Measurements from ENCODE around the gene HEATR5A. TPM values are rescaled to one million over a fixed set of nuclear protein-coding genes. Genes with fewer than 3 reads are reported as not detected.
"Not testable (repeated sequence)": the region's sequence is repeated elsewhere in the genome, so short reads cannot be mapped to it uniquely, and the experiment has no call there.

The HEATR5A gene
- polyA plus RNA-seq, 1 donor (not counting 4 experiments of a cell fraction or from before 2014, with no cell fraction given): 16.7 TPM

GRCh38 chr14:31277085-31277484 is 143.3 kb downstream of the HEATR5A start:
- dilution Hi-C loops (cut with MboI; ENCODE audit: extremely low pct_ligation_motif_present, low sequenced_read_pairs): no loop called here
- Histone ChIP-seq H3K4me2 (ENCODE audit: control insufficient read depth, extremely low read depth, insufficient read depth, low read depth, low read length) (no peak overlapping the region), H3K9ac (ENCODE audit: control insufficient read depth, extremely low read depth, insufficient read depth, low read length) (no peak overlapping the region)

GRCh38 chr14:31276417-31276816 is 143.9 kb downstream of the HEATR5A start:
- H3K9ac ChIP-seq (ENCODE audit: control insufficient read depth, extremely low read depth, insufficient read depth, low read length); H3K27ac ChIP-seq (ENCODE audit: control insufficient read depth, insufficient read depth, low read length); H3K79me2 ChIP-seq (ENCODE audit: control insufficient read depth, insufficient read depth, low read length); H4K20me1 ChIP-seq (ENCODE audit: control insufficient read depth, extremely low read depth, insufficient read depth, low read length); H2AFZ ChIP-seq (ENCODE audit: control insufficient read depth, low read length); H3K9me1 ChIP-seq (ENCODE audit: control insufficient read depth, extremely low read depth, insufficient read depth, low read length); H3K4me1 ChIP-seq (ENCODE audit: control insufficient read depth, extremely low read depth, insufficient read depth, low read length); H3K4me2 ChIP-seq (ENCODE audit: control insufficient read depth, extremely low read depth, insufficient read depth, low read depth, low read length); H3K27me3 ChIP-seq (ENCODE audit: control insufficient read depth, extremely low read depth, insufficient read depth, low read length); DNase-seq (ENCODE audit: low read depth, low spot score); dilution Hi-C loops (cut with MboI; ENCODE audit: extremely low pct_ligation_motif_present, low sequenced_read_pairs); H3K36me3 ChIP-seq (ENCODE audit: control insufficient read depth in 2 of 2, extremely low read depth in 1 of 2, insufficient read depth in 2 of 2, low read length in 2 of 2); H3K4me3 ChIP-seq (ENCODE audit: control insufficient read depth in 2 of 3, extremely low read depth in 1 of 3, insufficient read depth in 2 of 3, low read depth in 1 of 3, low read length in 3 of 3); FAIRE-seq; H3K9me3 ChIP-seq (ENCODE audit: control insufficient read depth, low read depth, low read length): not testable (repeated sequence)

More at GRCh38 chr14:31277085-31277484, 143.3 kb downstream of the HEATR5A start:
- H3K27ac ChIP-seq (ENCODE audit: control insufficient read depth, insufficient read depth, low read length): no peak overlapping the region
- H3K4me1 ChIP-seq (ENCODE audit: control insufficient read depth, extremely low read depth, insufficient read depth, low read length): peaks cover 5% of the 10 kb centered on the region
- H3K4me3 ChIP-seq (ENCODE audit: control insufficient read depth in 2 of 3, extremely low read depth in 1 of 3, insufficient read depth in 2 of 3, low read depth in 1 of 3, low read length in 3 of 3): no peak overlapping the region
- no peaks in the 10 kb centered on the region for H3K36me3 ChIP-seq (ENCODE audit: control insufficient read depth in 2 of 2, extremely low read depth in 1 of 2, insufficient read depth in 2 of 2, low read length in 2 of 2)
- FAIRE-seq: no peak
- DNase-seq (ENCODE audit: low read depth, low spot score): no peak
- no peak for TF ChIP-seq CTCF (optimal IDR thresholded peaks at IDR 0.05 in 1 of 3, IDR thresholded peaks at IDR 0.05 in 1 of 3, conservative IDR thresholded peaks at IDR 0.05 in 1 of 3; ENCODE audit: extremely low read depth in 1 of 3, insufficient read depth in 2 of 3, low read length in 3 of 3)
- no peak for TF ChIP-seq EZH2 (IDR thresholded peaks at IDR 0.05; ENCODE audit: low read length)
- no peaks in the 10 kb centered on the region for H3K79me2 ChIP-seq (ENCODE audit: control insufficient read depth, insufficient read depth, low read length)
- no peaks in the 10 kb centered on the region for H3K9me1 ChIP-seq (ENCODE audit: control insufficient read depth, extremely low read depth, insufficient read depth, low read length)
- no peak overlapping the region for H2AFZ ChIP-seq (ENCODE audit: control insufficient read depth, low read length)
- H3K9me3 ChIP-seq (ENCODE audit: control insufficient read depth, low read depth, low read length): peaks cover 4% of the 10 kb centered on the region
- H4K20me1 ChIP-seq (ENCODE audit: control insufficient read depth, extremely low read depth, insufficient read depth, low read length): no peaks in the 10 kb centered on the region
- no peaks in the 10 kb centered on the region for H3K27me3 ChIP-seq (ENCODE audit: control insufficient read depth, extremely low read depth, insufficient read depth, low read length)

- no peaks in the 10 kb centered on the region for H3K27me3 ChIP-seq (ENCODE audit: control insufficient read depth, extremely low read depth, insufficient read depth, low read length)
- FAIRE-seq (no peak), DNase-seq (ENCODE audit: low read depth, low spot score) (no peak)
- TF ChIP-seq EZH2 (IDR thresholded peaks at IDR 0.05; ENCODE audit: low read length) (no peak), CTCF (optimal IDR thresholded peaks at IDR 0.05 in 1 of 3, IDR thresholded peaks at IDR 0.05 in 1 of 3, conservative IDR thresholded peaks at IDR 0.05 in 1 of 3; ENCODE audit: extremely low read depth in 1 of 3, insufficient read depth in 2 of 3, low read length in 3 of 3) (no peak)
- H3K27ac ChIP-seq (ENCODE audit: control insufficient read depth, insufficient read depth, low read length): no peak overlapping the region
- H2AFZ ChIP-seq (ENCODE audit: control insufficient read depth, low read length): no peak overlapping the region
- H3K9me1 ChIP-seq (ENCODE audit: control insufficient read depth, extremely low read depth, insufficient read depth, low read length): no peaks in the 10 kb centered on the region
- peaks cover 5% of the 10 kb centered on the region for H3K4me1 ChIP-seq (ENCODE audit: control insufficient read depth, extremely low read depth, insufficient read depth, low read length)
- no peak overlapping the region for H3K4me2 ChIP-seq (ENCODE audit: control insufficient read depth, extremely low read depth, insufficient read depth, low read depth, low read length)
- no peaks in the 10 kb centered on the region for H3K36me3 ChIP-seq (ENCODE audit: control insufficient read depth in 2 of 2, extremely low read depth in 1 of 2, insufficient read depth in 2 of 2, low read length in 2 of 2)
- no peaks in the 10 kb centered on the region for H3K79me2 ChIP-seq (ENCODE audit: control insufficient read depth, insufficient read depth, low read length)
- peaks cover 4% of the 10 kb centered on the region for H3K9me3 ChIP-seq (ENCODE audit: control insufficient read depth, low read depth, low read length)
- dilution Hi-C loops (cut with MboI; ENCODE audit: extremely low pct_ligation_motif_present, low sequenced_read_pairs): no loop called here
- no peak overlapping the region for H3K4me3 ChIP-seq (ENCODE audit: control insufficient read depth in 2 of 3, extremely low read depth in 1 of 3, insufficient read depth in 2 of 3, low read depth in 1 of 3, low read length in 3 of 3)
- no peak overlapping the region for H3K9ac ChIP-seq (ENCODE audit: control insufficient read depth, extremely low read depth, insufficient read depth, low read length)
- H4K20me1 ChIP-seq (ENCODE audit: control insufficient read depth, extremely low read depth, insufficient read depth, low read length): no peaks in the 10 kb centered on the region
Measured at GRCh38 chr14:31275731-31276130, 144.6 kb downstream of the HEATR5A start.

Data from keratinocyte (primary cell).